ENCODE data around the gene GJD4. TPM values are rescaled to one million over a fixed set of nuclear protein-coding genes. Genes with fewer than 3 reads are reported as not detected.

Gene GJD4
- total and polyA plus RNA-seq, 4 donors, result not detected

- Histone ChIP-seq H3K27me3 (ENCODE audit: control insufficient read depth in 4 of 4, insufficient read depth in 4 of 4, low read length in 3 of 4) (peaks cover 0 to 4% (median 0%) of the 10 kb centered on the region in 4 donors), H3K36me3 (ENCODE audit: control insufficient read depth in 4 of 4, insufficient read depth in 3 of 4, low read depth in 1 of 4, low read length in 3 of 4) (no peaks in the 10 kb centered on the region), H3K9me3 (ENCODE audit: control insufficient read depth in 4 of 4, low read length in 3 of 4) (no peaks in the 10 kb centered on the region), H3K4me1 (ENCODE audit: control insufficient read depth in 4 of 4, insufficient read depth in 4 of 4, low read length in 3 of 4) (peaks cover 0 to 19% (median 11%) of the 10 kb centered on the region in 4 donors), H3K4me3 (ENCODE audit: low read depth in 1 of 3, low read length in 3 of 3) (no peak overlapping the region), H3K9ac (ENCODE audit: low read depth in 1 of 2, low read length in 2 of 2) (no peak overlapping the region), H3K27ac (ENCODE audit: low read depth in 1 of 2, low read length in 2 of 2) (no peak overlapping the region)
- DNase-seq (ENCODE audit: low spot score), result no peak
- 90% methylated on average over 6 of the region's 6 CpGs for WGBS
- TF ChIP-seq, protein P1, sequence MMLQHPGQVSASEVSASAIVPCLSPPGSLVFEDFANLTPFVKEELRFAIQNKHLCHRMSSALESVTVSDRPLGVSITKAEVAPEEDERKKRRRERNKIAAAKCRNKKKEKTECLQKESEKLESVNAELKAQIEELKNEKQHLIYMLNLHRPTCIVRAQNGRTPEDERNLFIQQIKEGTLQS (IDR thresholded peaks at IDR 0.05), result no peak
- TF ChIP-seq EGR1 (IDR thresholded peaks at IDR 0.05; ENCODE audit: low read depth in 2 of 2) (no peak), HNF4A (conservative IDR thresholded peaks at IDR 0.05) (no peak), RXRA (IDR thresholded peaks at IDR 0.05) (no peak), HNF4G (IDR thresholded peaks at IDR 0.05) (no peak), CTCF (IDR thresholded peaks at IDR 0.05; ENCODE audit: low read depth, low read length, missing input control) (no peak), FOXA2 (IDR thresholded peaks at IDR 0.05) (no peak), FOXA1 (IDR thresholded peaks at IDR 0.05) (no peak), TAF1 (conservative IDR thresholded peaks at IDR 0.05) (no peak), JUND (IDR thresholded peaks at IDR 0.05) (no peak), NR2F2 (IDR thresholded peaks at IDR 0.05) (no peak)
- TF ChIP-seq, protein P2, sequence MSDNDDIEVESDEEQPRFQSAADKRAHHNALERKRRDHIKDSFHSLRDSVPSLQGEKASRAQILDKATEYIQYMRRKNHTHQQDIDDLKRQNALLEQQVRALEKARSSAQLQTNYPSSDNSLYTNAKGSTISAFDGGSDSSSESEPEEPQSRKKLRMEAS (IDR thresholded peaks at IDR 0.05), result no peak
- TF ChIP-seq, protein P3, sequence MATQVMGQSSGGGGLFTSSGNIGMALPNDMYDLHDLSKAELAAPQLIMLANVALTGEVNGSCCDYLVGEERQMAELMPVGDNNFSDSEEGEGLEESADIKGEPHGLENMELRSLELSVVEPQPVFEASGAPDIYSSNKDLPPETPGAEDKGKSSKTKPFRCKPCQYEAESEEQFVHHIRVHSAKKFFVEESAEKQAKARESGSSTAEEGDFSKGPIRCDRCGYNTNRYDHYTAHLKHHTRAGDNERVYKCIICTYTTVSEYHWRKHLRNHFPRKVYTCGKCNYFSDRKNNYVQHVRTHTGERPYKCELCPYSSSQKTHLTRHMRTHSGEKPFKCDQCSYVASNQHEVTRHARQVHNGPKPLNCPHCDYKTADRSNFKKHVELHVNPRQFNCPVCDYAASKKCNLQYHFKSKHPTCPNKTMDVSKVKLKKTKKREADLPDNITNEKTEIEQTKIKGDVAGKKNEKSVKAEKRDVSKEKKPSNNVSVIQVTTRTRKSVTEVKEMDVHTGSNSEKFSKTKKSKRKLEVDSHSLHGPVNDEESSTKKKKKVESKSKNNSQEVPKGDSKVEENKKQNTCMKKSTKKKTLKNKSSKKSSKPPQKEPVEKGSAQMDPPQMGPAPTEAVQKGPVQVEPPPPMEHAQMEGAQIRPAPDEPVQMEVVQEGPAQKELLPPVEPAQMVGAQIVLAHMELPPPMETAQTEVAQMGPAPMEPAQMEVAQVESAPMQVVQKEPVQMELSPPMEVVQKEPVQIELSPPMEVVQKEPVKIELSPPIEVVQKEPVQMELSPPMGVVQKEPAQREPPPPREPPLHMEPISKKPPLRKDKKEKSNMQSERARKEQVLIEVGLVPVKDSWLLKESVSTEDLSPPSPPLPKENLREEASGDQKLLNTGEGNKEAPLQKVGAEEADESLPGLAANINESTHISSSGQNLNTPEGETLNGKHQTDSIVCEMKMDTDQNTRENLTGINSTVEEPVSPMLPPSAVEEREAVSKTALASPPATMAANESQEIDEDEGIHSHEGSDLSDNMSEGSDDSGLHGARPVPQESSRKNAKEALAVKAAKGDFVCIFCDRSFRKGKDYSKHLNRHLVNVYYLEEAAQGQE (IDR thresholded peaks at IDR 0.05), result no peak
Measured at GRCh38 chr10:35611750-35612149, 6.6 kb downstream of the GJD4 start.

- H3K4me3 ChIP-seq (ENCODE audit: low read depth in 1 of 3, low read length in 3 of 3), result no peak overlapping the region
- no peak for DNase-seq (ENCODE audit: low spot score)
- no peaks in the 10 kb centered on the region for H3K36me3 ChIP-seq (ENCODE audit: control insufficient read depth in 4 of 4, insufficient read depth in 3 of 4, low read depth in 1 of 4, low read length in 3 of 4)
- H3K27ac ChIP-seq (ENCODE audit: low read depth in 1 of 2, low read length in 2 of 2), result no peak overlapping the region
- H3K9me3 ChIP-seq (ENCODE audit: control insufficient read depth in 4 of 4, low read length in 3 of 4), result no peaks in the 10 kb centered on the region
- H3K27me3 ChIP-seq (ENCODE audit: control insufficient read depth in 4 of 4, insufficient read depth in 4 of 4, low read length in 3 of 4), result no peaks in the 10 kb centered on the region
- peaks cover 0 to 17% (median 9%) of the 10 kb centered on the region in 4 donors for H3K4me1 ChIP-seq (ENCODE audit: control insufficient read depth in 4 of 4, insufficient read depth in 4 of 4, low read length in 3 of 4)
- WGBS, result 43% methylated on average over 6 of the region's 6 CpGs
- no peak overlapping the region for H3K9ac ChIP-seq (ENCODE audit: low read depth in 1 of 2, low read length in 2 of 2)
- TF ChIP-seq JUND (IDR thresholded peaks at IDR 0.05) (peak in 1 of 2 donors; percentile 25), CTCF (IDR thresholded peaks at IDR 0.05; ENCODE audit: low read depth, low read length, missing input control) (no peak), SP1 (IDR thresholded peaks at IDR 0.05) (peak; percentile 90), FOXA2 (IDR thresholded peaks at IDR 0.05) (no peak), YY1 (IDR thresholded peaks at IDR 0.05) (peak; percentile 44), NR2F2 (IDR thresholded peaks at IDR 0.05) (no peak), GABPA (IDR thresholded peaks at IDR 0.05 in 1 of 2, conservative IDR thresholded peaks at IDR 0.05 in 1 of 2) (no peak)
- TF ChIP-seq, protein P3 (IDR thresholded peaks at IDR 0.05), result peak; percentile 26
- TF ChIP-seq, protein P1 (IDR thresholded peaks at IDR 0.05), result no peak
Measured at GRCh38 chr10:35612385-35613106, 7.4 kb downstream of the GJD4 start.
